SU-DHL-6 (cell line): ENCODE results near the gene NEU4.

Source experiments
- H2AFZ ChIP-seq: fragments of 200-600 bp; sonication (generic); 2 replicates; pipeline ENCODE4 v1.6.1; 2014; ENCODE audit warnings: low read depth, mild to moderate bottlenecking, moderate library complexity, mixed read lengths, antibody characterized with exemption, low read length; ENCODE audit not compliant: severe bottlenecking
- H3F3A ChIP-seq: fragments of 200-600 bp; shearing (Covaris generic); 2 replicates; pipeline ENCODE4 v1.6.0; 2016; ENCODE audit warnings: antibody characterized with exemption, mild to moderate bottlenecking; ENCODE audit not compliant: insufficient read depth
- H3K27ac ChIP-seq: fragments of 200-600 bp; sonication (generic); 2 replicates; pipeline ENCODE4 v1.5.1; 2016; ENCODE audit warnings: low read depth, mild to moderate bottlenecking, low read length, moderate library complexity, mixed read lengths
- H3K27me3 ChIP-seq: fragments of 200-600 bp; sonication (generic), shearing (Covaris generic); 2 replicates; pipeline ENCODE4 v1.6.0; 2014; ENCODE audit warnings: mild to moderate bottlenecking, low read length
- H3K36me3 ChIP-seq: fragments of 200-600 bp; sonication (generic); 2 replicates; pipeline ENCODE4 v1.6.1; 2014; ENCODE audit warnings: mild to moderate bottlenecking, low read length, mixed read lengths
- H3K4me2 ChIP-seq: fragments of 300-600, 200-600 bp; shearing (Covaris generic), sonication (generic); 2 replicates; pipeline ENCODE4 v1.6.0; 2014; ENCODE audit warnings: low read length, low read depth, mild to moderate bottlenecking; ENCODE audit not compliant: poor library complexity, severe bottlenecking
- H3K4me3 ChIP-seq: fragments of 200-600 bp; sonication (generic); 2 replicates; pipeline ENCODE4 v1.5.1; 2014; ENCODE audit warnings: antibody characterized with exemption, low read length, mild to moderate bottlenecking, mixed read lengths; ENCODE audit not compliant: insufficient read depth, poor library complexity, severe bottlenecking
- H3K79me2 ChIP-seq: fragments of 200-600 bp; sonication (generic); 2 replicates; pipeline ENCODE4 v1.6.1; 2014; ENCODE audit warnings: mild to moderate bottlenecking, low read length, moderate library complexity; ENCODE audit not compliant: insufficient read depth
- H3K9ac ChIP-seq: fragments of 200-600 bp; sonication (generic); 2 replicates; pipeline ENCODE4 v1.7.0; 2014; ENCODE audit warnings: mild to moderate bottlenecking, low read length
- H3K9me2 ChIP-seq: fragments of 200-600 bp; sonication (generic); replicated peaks from 2 replicates; pipeline ENCODE4 v1.6.1; 2014; ENCODE audit warnings: low read length; ENCODE audit not compliant: insufficient read depth
- H3K9me3 ChIP-seq: fragments of 200-600 bp; sonication (generic); 2 replicates; pipeline ENCODE4 v1.6.1; 2014; ENCODE audit warnings: low read length, mixed read lengths; ENCODE audit not compliant: insufficient read depth
- H4K20me1 ChIP-seq: fragments of 200-600 bp; sonication (generic); 2 replicates; pipeline ENCODE4 v1.6.1; 2014; ENCODE audit warnings: low read depth, mild to moderate bottlenecking, antibody characterized with exemption, low read length, moderate library complexity, mixed read lengths
- EZH2phosphoT487 ChIP-seq: fragments of 200-600 bp; sonication (generic), shearing (Covaris generic); conservative IDR thresholded peaks from 2 replicates; pipeline ENCODE4 v1.6.1; 2018; ENCODE audit warnings: mild to moderate bottlenecking, antibody characterized with exemption, low read length, moderate library complexity, mixed read lengths
- TF ChIP-seq, protein P1 (sequence below): fragments of 200-600 bp; sonication (generic); IDR thresholded peaks from one replicate; pipeline ENCODE4 v1.5.1; 2017; ENCODE audit warnings: antibody characterized with exemption, mild to moderate bottlenecking, low read length, moderate library complexity; ENCODE audit not compliant: insufficient read depth, poor library complexity, severe bottlenecking

NEU4 gene

DNA sequence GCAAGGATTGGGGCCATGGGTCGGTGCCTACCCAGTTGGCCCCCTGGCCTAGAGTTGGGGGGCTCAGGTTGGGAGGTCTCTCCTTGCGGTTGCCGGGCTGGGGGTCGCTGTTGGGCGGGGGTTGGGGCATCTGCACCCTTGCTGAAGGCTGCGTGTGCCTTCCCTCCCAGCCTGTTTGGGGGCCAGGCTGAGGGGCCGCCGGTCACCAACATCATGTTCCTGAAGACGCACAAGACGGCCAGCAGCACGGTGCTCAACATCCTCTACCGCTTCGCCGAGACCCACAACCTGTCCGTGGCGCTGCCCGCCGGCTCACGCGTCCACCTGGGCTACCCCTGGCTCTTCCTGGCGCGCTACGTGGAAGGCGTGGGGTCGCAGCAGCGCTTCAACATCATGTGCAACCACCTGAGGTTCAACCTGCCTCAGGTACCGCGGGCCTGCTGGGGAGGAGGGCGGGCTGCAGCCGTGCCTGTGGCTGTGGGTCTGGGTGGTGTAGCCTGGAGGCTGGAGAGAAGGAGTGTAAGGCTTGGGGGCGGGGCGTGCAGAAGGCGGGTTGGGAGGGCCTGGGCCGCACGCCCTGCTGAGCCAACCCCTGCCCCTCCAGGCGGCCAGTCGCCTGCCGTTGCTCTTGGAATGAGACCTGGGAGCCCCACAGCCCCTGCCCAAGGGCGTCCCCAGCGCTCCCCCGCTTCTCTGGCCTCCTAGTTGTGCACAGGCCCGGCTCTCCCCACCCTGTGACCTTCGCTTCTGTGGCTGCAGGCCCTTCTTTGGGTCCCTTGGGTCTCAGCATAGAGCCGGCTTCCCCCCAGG lies 7.2 kb upstream of the NEU4 start:
- no peak overlapping the region for H3K9ac ChIP-seq

DNA sequence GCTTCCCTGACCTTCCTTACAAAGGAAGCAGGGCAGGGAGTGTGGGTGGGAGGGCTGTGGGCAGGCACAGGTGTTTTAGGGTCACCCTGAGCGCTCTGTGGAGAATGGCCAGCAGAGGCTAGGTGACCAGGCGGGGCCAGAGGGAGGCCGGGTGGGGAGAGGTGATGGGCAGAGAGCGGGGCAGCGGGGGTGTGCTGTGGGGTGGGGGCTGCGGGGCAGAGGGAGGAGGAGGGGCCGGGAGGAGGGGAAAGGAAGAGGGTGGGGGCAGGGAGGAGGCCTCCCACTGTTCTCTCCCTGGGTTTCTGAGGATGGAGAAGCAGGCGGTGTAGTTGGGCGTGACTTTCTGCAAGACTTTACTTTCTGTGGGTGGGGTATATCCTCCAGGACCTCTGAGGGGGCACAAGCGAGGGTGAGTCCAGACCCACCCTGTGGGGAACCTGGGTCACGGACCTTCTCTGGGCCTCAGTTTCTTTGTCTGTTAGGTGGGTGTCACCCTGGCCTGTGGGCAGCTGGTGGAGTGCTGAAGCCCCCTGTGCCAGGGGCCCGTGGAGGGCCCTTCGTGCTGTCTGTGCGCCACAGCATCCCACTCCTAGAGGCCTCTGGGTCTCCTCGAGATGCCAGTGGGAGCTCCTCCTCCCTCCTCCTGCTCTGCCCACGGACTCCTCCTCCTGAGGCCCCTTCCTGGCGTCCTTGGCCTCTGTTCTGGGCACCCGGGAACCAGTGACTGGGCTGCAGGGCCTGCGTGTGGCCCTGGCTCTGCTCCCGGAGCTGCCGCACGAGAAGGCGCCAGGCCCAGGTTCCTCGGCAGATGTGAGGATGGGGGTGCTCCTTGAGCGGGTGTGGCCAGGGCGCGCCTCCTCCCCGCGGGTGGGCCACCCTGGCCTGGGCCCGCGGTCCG lies 6.3 kb upstream of the NEU4 start:
- Histone ChIP-seq H2AFZ (no peak overlapping the region), H3K27me3 (no peaks in the 10 kb centered on the region), H3F3A (no peaks in the 10 kb centered on the region), H3K79me2 (no peaks in the 10 kb centered on the region), H3K27ac (no peak overlapping the region), H3K9me3 (no peaks in the 10 kb centered on the region), H3K9me2 (no peaks in the 10 kb centered on the region), H3K9ac (no peak overlapping the region), H3K4me3 (no peak overlapping the region), H4K20me1 (no peaks in the 10 kb centered on the region), H3K4me2 (no peak overlapping the region), H3K36me3 (no peaks in the 10 kb centered on the region)
- TF ChIP-seq EZH2phosphoT487 = no peak
- TF ChIP-seq, protein P1, sequence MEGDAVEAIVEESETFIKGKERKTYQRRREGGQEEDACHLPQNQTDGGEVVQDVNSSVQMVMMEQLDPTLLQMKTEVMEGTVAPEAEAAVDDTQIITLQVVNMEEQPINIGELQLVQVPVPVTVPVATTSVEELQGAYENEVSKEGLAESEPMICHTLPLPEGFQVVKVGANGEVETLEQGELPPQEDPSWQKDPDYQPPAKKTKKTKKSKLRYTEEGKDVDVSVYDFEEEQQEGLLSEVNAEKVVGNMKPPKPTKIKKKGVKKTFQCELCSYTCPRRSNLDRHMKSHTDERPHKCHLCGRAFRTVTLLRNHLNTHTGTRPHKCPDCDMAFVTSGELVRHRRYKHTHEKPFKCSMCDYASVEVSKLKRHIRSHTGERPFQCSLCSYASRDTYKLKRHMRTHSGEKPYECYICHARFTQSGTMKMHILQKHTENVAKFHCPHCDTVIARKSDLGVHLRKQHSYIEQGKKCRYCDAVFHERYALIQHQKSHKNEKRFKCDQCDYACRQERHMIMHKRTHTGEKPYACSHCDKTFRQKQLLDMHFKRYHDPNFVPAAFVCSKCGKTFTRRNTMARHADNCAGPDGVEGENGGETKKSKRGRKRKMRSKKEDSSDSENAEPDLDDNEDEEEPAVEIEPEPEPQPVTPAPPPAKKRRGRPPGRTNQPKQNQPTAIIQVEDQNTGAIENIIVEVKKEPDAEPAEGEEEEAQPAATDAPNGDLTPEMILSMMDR = no peak

More for the DNA sequence above, 7.2 kb upstream of the NEU4 start:
- no peak overlapping the region for H3K4me3 ChIP-seq
- no peaks in the 10 kb centered on the region for H3K9me3 ChIP-seq
- H3K36me3 ChIP-seq = no peaks in the 10 kb centered on the region
- no peak overlapping the region for H2AFZ ChIP-seq
- no peaks in the 10 kb centered on the region for H3K27me3 ChIP-seq
- TF ChIP-seq EZH2phosphoT487 = no peak
- TF ChIP-seq, protein P1 = no peak
- no peaks in the 10 kb centered on the region for H3K9me2 ChIP-seq
- no peak overlapping the region for H3K27ac ChIP-seq
- H3K79me2 ChIP-seq = no peaks in the 10 kb centered on the region
- H3K4me2 ChIP-seq = no peak overlapping the region
- H4K20me1 ChIP-seq = no peaks in the 10 kb centered on the region
- no peaks in the 10 kb centered on the region for H3F3A ChIP-seq

DNA sequence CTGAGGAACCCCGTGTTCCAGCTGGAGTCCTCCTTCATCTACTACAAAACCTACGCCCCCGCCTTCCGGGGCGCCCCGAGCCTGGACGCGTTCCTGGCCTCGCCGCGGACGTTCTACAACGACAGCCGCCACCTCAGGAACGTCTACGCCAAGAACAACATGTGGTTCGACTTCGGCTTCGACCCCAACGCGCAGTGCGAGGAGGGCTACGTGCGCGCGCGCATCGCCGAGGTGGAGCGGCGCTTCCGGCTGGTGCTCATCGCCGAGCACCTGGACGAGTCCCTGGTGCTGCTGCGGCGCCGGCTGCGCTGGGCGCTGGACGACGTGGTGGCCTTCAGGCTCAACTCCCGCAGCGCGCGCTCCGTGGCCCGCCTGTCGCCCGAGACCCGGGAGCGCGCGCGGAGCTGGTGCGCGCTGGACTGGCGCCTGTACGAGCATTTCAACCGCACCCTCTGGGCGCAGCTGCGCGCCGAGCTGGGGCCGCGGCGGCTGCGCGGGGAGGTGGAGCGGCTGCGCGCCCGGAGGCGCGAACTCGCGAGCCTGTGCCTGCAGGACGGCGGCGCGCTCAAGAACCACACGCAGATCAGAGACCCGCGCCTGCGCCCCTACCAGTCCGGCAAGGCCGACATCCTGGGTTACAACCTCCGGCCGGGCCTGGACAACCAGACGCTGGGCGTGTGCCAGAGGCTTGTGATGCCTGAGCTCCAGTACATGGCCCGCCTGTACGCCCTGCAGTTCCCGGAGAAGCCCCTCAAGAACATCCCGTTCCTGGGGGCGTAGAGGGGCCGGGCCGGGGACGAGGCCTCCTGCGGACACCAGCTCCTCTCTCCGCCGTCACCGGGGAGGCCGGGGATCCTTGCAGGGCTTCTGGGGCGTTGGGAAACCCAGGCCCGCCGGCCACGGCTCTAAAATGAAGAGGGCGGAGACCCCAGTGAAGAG lies 5.3 kb upstream of the NEU4 start:
- no peak overlapping the region for H3K27ac ChIP-seq
- H3K4me2 ChIP-seq = peak overlapping the region; percentile 44
- H2AFZ ChIP-seq = peak overlapping the region; percentile 43

More for the DNA sequence above, 5.3 kb upstream of the NEU4 start:
- no peaks in the 10 kb centered on the region for H3K79me2 ChIP-seq
- peak overlapping the region; percentile 20 for H3K4me3 ChIP-seq
- no peaks in the 10 kb centered on the region for H3K27me3 ChIP-seq
- no peaks in the 10 kb centered on the region for H3F3A ChIP-seq
- H3K9me2 ChIP-seq = no peaks in the 10 kb centered on the region
- TF ChIP-seq EZH2phosphoT487 = no peak
- TF ChIP-seq, protein P1 = no peak
- no peaks in the 10 kb centered on the region for H4K20me1 ChIP-seq
- H3K36me3 ChIP-seq = no peaks in the 10 kb centered on the region
- peak overlapping the region; percentile 23; the same call in 1 of the 2 replicates for H3K9ac ChIP-seq
- H3K9me3 ChIP-seq = no peaks in the 10 kb centered on the region
